ENCODE results near the gene DDX24. TPM values are rescaled to one million over a fixed set of nuclear protein-coding genes. Genes with fewer than 3 reads are reported as not detected.
"Not testable (repeated sequence)": the region's sequence is repeated elsewhere in the genome, so short reads cannot be mapped to it uniquely, and the experiment has no call there.

DDX24 gene
- total and polyA plus RNA-seq, 9 donors: 80.5 to 114 (median 85.4) TPM

GRCh38 chr14:94088516-94088915, 7.5 kb upstream of the DDX24 start:
- DNase-seq: no peak
- Histone ChIP-seq H3K4me1 (ENCODE audit: control insufficient read depth, insufficient read depth, low read length) (no peaks in the 10 kb centered on the region), H3K9me3 (replicated peaks; ENCODE audit: control insufficient read depth, low read depth, low read length) (no peaks in the 10 kb centered on the region), H3K27me3 (ENCODE audit: control insufficient read depth, insufficient read depth, low read length) (no peaks in the 10 kb centered on the region), H3K27ac (ENCODE audit: low read length) (no peak overlapping the region), H3K4me3 (ENCODE audit: low read length) (no peak overlapping the region), H3K36me3 (ENCODE audit: control insufficient read depth, insufficient read depth, low read length) (no peaks in the 10 kb centered on the region)
- no CpG with 5 or more reads among the region's 5 CpGs for WGBS (ENCODE audit: insufficient coverage)

- 95% methylated on average over 2 of the region's 4 CpGs for WGBS (ENCODE audit: insufficient coverage)
- no peaks in the 10 kb centered on the region for H3K4me1 ChIP-seq (ENCODE audit: control insufficient read depth, insufficient read depth, low read length)
- H3K27me3 ChIP-seq (ENCODE audit: control insufficient read depth, insufficient read depth, low read length): no peaks in the 10 kb centered on the region
- H3K4me3 ChIP-seq (ENCODE audit: low read length): no peak overlapping the region
- H3K9me3 ChIP-seq (replicated peaks; ENCODE audit: control insufficient read depth, low read depth, low read length): no peaks in the 10 kb centered on the region
- DNase-seq: no peak
- H3K36me3 ChIP-seq (ENCODE audit: control insufficient read depth, insufficient read depth, low read length): no peaks in the 10 kb centered on the region
- no peak overlapping the region for H3K27ac ChIP-seq (ENCODE audit: low read length)
These were observed 6.9 kb upstream of the DDX24 start for GRCh38 chr14:94087891-94088290.

GRCh38 chr14:94081386-94081820, 401 bp upstream of the DDX24 start:
- under 1% methylated on average over 12 of the region's 19 CpGs for WGBS (ENCODE audit: insufficient coverage)
- Histone ChIP-seq H3K27me3 (ENCODE audit: control insufficient read depth, insufficient read depth, low read length) (no peaks in the 10 kb centered on the region), H3K9me3 (replicated peaks; ENCODE audit: control insufficient read depth, low read depth, low read length) (no peaks in the 10 kb centered on the region), H3K4me1 (ENCODE audit: control insufficient read depth, insufficient read depth, low read length) (peaks cover 25% of the 10 kb centered on the region), H3K4me3 (ENCODE audit: low read length) (peak overlapping the region; percentile 89), H3K36me3 (ENCODE audit: control insufficient read depth, insufficient read depth, low read length) (peaks cover 21% of the 10 kb centered on the region), H3K27ac (ENCODE audit: low read length) (peak overlapping the region; percentile 94)
- DNase-seq: no peak

GRCh38 chr14:94079891-94080620, 946 bp downstream of the DDX24 start:
- 2% methylated on average over 11 of the region's 15 CpGs for whole genome bisulfite sequencing (ENCODE audit: insufficient coverage)
- H3K4me1 ChIP-seq (ENCODE audit: control insufficient read depth, insufficient read depth, low read length): peaks cover 25% of the 10 kb centered on the region
- DNase-seq: peak; percentile 74
- peaks cover 3% of the 10 kb centered on the region for H3K9me3 ChIP-seq (replicated peaks; ENCODE audit: control insufficient read depth, low read depth, low read length)
- peaks cover 21% of the 10 kb centered on the region for H3K36me3 ChIP-seq (ENCODE audit: control insufficient read depth, insufficient read depth, low read length)
- no peaks in the 10 kb centered on the region for H3K27me3 ChIP-seq (ENCODE audit: control insufficient read depth, insufficient read depth, low read length)
- peak overlapping the region; percentile 94 for H3K27ac ChIP-seq (ENCODE audit: low read length)
- H3K4me3 ChIP-seq (ENCODE audit: low read length): peak overlapping the region; percentile 89

- Histone ChIP-seq H3K9me3 (replicated peaks; ENCODE audit: control insufficient read depth, low read depth, low read length) (peaks cover 7% of the 10 kb centered on the region), H3K4me3 (ENCODE audit: low read length) (no peak overlapping the region), H3K27me3 (ENCODE audit: control insufficient read depth, insufficient read depth, low read length) (no peaks in the 10 kb centered on the region), H3K27ac (ENCODE audit: low read length) (no peak overlapping the region), H3K36me3 (ENCODE audit: control insufficient read depth, insufficient read depth, low read length) (peaks cover 21% of the 10 kb centered on the region), H3K4me1 (ENCODE audit: control insufficient read depth, insufficient read depth, low read length) (peaks cover 25% of the 10 kb centered on the region)
- DNase-seq: no peak
- no CpG with 5 or more reads among the region's 5 CpGs for WGBS (ENCODE audit: insufficient coverage)
These were observed 3.2 kb downstream of the DDX24 start for GRCh38 chr14:94077823-94078222.

- H3K27ac ChIP-seq (ENCODE audit: low read length): no peak overlapping the region
- peaks cover 24% of the 10 kb centered on the region for H3K4me1 ChIP-seq (ENCODE audit: control insufficient read depth, insufficient read depth, low read length)
- H3K9me3 ChIP-seq (replicated peaks; ENCODE audit: control insufficient read depth, low read depth, low read length): peaks cover 9% of the 10 kb centered on the region
- H3K4me3 ChIP-seq (ENCODE audit: low read length): no peak overlapping the region
- H3K27me3 ChIP-seq (ENCODE audit: control insufficient read depth, insufficient read depth, low read length): no peaks in the 10 kb centered on the region
- DNase-seq: no peak
- peaks cover 21% of the 10 kb centered on the region for H3K36me3 ChIP-seq (ENCODE audit: control insufficient read depth, insufficient read depth, low read length)
- no CpG with 5 or more reads among the region's 7 CpGs for WGBS (ENCODE audit: insufficient coverage)
These were observed 3.7 kb downstream of the DDX24 start for GRCh38 chr14:94077111-94077821.

GRCh38 chr14:94075008-94075407, 6.0 kb downstream of the DDX24 start:
- peaks cover 10% of the 10 kb centered on the region for H3K9me3 ChIP-seq (replicated peaks; ENCODE audit: control insufficient read depth, low read depth, low read length)
- no CpG with 5 or more reads among the region's 2 CpGs for WGBS (ENCODE audit: insufficient coverage)
- peaks cover 19% of the 10 kb centered on the region for H3K4me1 ChIP-seq (ENCODE audit: control insufficient read depth, insufficient read depth, low read length)

GRCh38 chr14:94074534-94074933, 6.5 kb downstream of the DDX24 start:
- Histone ChIP-seq H3K27me3 (ENCODE audit: control insufficient read depth, insufficient read depth, low read length) (no peaks in the 10 kb centered on the region), H3K4me1 (ENCODE audit: control insufficient read depth, insufficient read depth, low read length) (peaks cover 18% of the 10 kb centered on the region), H3K9me3 (replicated peaks; ENCODE audit: control insufficient read depth, low read depth, low read length) (peaks cover 13% of the 10 kb centered on the region), H3K4me3 (ENCODE audit: low read length) (no peak overlapping the region), H3K27ac (ENCODE audit: low read length) (no peak overlapping the region), H3K36me3 (ENCODE audit: control insufficient read depth, insufficient read depth, low read length) (peaks cover 21% of the 10 kb centered on the region)
- WGBS (ENCODE audit: insufficient coverage): no CpG with 5 or more reads among the region's 3 CpGs
- no peak for DNase-seq

More at GRCh38 chr14:94075008-94075407, 6.0 kb downstream of the DDX24 start:
- peaks cover 21% of the 10 kb centered on the region for H3K36me3 ChIP-seq (ENCODE audit: control insufficient read depth, insufficient read depth, low read length)
- no peak overlapping the region for H3K4me3 ChIP-seq (ENCODE audit: low read length)
- no peaks in the 10 kb centered on the region for H3K27me3 ChIP-seq (ENCODE audit: control insufficient read depth, insufficient read depth, low read length)
- DNase-seq: no peak
- no peak overlapping the region for H3K27ac ChIP-seq (ENCODE audit: low read length)

- H3K4me3 ChIP-seq (ENCODE audit: low read length); H3K36me3 ChIP-seq (ENCODE audit: control insufficient read depth, insufficient read depth, low read length); H3K4me1 ChIP-seq (ENCODE audit: control insufficient read depth, insufficient read depth, low read length); DNase-seq; H3K27ac ChIP-seq (ENCODE audit: low read length); H3K27me3 ChIP-seq (ENCODE audit: control insufficient read depth, insufficient read depth, low read length): not testable (repeated sequence)
- WGBS (ENCODE audit: insufficient coverage): 100% methylated on average over 1 of the region's 3 CpGs
- H3K9me3 ChIP-seq (replicated peaks; ENCODE audit: control insufficient read depth, low read depth, low read length): peaks cover 16% of the 10 kb centered on the region
These were observed 8.9 kb downstream of the DDX24 start for GRCh38 chr14:94072076-94072475.

GRCh38 chr14:94066089-94066676, 14.8 kb downstream of the DDX24 start:
- no peaks in the 10 kb centered on the region for H3K4me1 ChIP-seq (ENCODE audit: control insufficient read depth, insufficient read depth, low read length)
- no peak overlapping the region for H3K27ac ChIP-seq (ENCODE audit: low read length)
- no peak overlapping the region for H3K4me3 ChIP-seq (ENCODE audit: low read length)
- WGBS (ENCODE audit: insufficient coverage): 86% methylated on average over 5 of the region's 8 CpGs
- H3K27me3 ChIP-seq (ENCODE audit: control insufficient read depth, insufficient read depth, low read length): no peaks in the 10 kb centered on the region
- peaks cover 15% of the 10 kb centered on the region for H3K36me3 ChIP-seq (ENCODE audit: control insufficient read depth, insufficient read depth, low read length)
- no peak for DNase-seq
- peaks cover 5% of the 10 kb centered on the region for H3K9me3 ChIP-seq (replicated peaks; ENCODE audit: control insufficient read depth, low read depth, low read length)

All from muscle of leg (tissue), 11 donors.